ENCODE measurements around the gene MRM2. TPM values are rescaled to one million over a fixed set of nuclear protein-coding genes. Genes with fewer than 3 reads are reported as not detected.
A peak's percentile ranks its signal among the peaks of the same experiment; 100 is the strongest.

The MRM2 gene
- total RNA-seq, 1 experiment from 2014 or later, result 38.9 TPM

- no peak for TF ChIP-seq CREM (CRISPR knock-in tag; IDR thresholded peaks at IDR 0.05)
Observed at GRCh38 chr7:2257651-2258050, 15.6 kb upstream of the MRM2 start (continued).

GRCh38 chr7:2257046-2257551 is 15.1 kb upstream of the MRM2 start:
- Mint-ChIP-seq H3K4me1 (no peaks in the 10 kb centered on the region), H3K36me3 (peaks cover 7% of the 10 kb centered on the region; the same call in 1 of the 2 replicates), H3K27me3 (ENCODE audit: low read depth) (no peaks in the 10 kb centered on the region), H3K9me3 (no peaks in the 10 kb centered on the region), H3K27ac (no peak overlapping the region), H3K4me3 (no peak overlapping the region)
- CTCF ChIA-PET, result interaction anchor here (0.7 kb wide), 2 partner anchors 91 kb away, joined by 3 to 4 read pairs; no protein-coding TSS in a partner anchor
- ATAC-seq, result no peak
- TF ChIP-seq ZNF423 (CRISPR knock-in tag; IDR thresholded peaks at IDR 0.05) (no peak), FOXK1 (CRISPR knock-in tag; IDR thresholded peaks at IDR 0.05) (no peak), HMGA2 (CRISPR knock-in tag; IDR thresholded peaks at IDR 0.05) (no peak), IRF1 (CRISPR knock-in tag; IDR thresholded peaks at IDR 0.05) (no peak), ZNF219 (CRISPR knock-in tag; IDR thresholded peaks at IDR 0.05; ENCODE audit: borderline replicate concordance) (no peak), OVOL2 (CRISPR knock-in tag; IDR thresholded peaks at IDR 0.05; ENCODE audit: borderline replicate concordance) (no peak), AFF4 (CRISPR knock-in tag; IDR thresholded peaks at IDR 0.05; ENCODE audit: borderline replicate concordance) (no peak), GRHL2 (CRISPR knock-in tag; IDR thresholded peaks at IDR 0.05; ENCODE audit: insufficient replicate concordance, severe bottlenecking) (no peak)
- POLR2A ChIA-PET, result interaction anchor here (0.5 to 0.6 kb wide), 2 partner anchors 74 to 90 kb away, joined by 4 read pairs; no protein-coding TSS in a partner anchor
- no peak for DNase-seq (ENCODE audit: low spot score)

GRCh38 chr7:2256306-2257045 is 14.5 kb upstream of the MRM2 start:
- no peak overlapping the region for H3K4me3 Mint-ChIP-seq
- no peak overlapping the region for H3K27ac Mint-ChIP-seq
- H3K9me3 Mint-ChIP-seq, result no peaks in the 10 kb centered on the region
- peaks cover 7% of the 10 kb centered on the region for H3K36me3 Mint-ChIP-seq
- TF ChIP-seq SP1 (CRISPR knock-in tag; conservative IDR thresholded peaks at IDR 0.05), result no peak
- no peaks in the 10 kb centered on the region for H3K4me1 Mint-ChIP-seq
- no peak for ATAC-seq
- DNase-seq (ENCODE audit: low spot score), result no peak
- POLR2A ChIA-PET, result no interaction called here
- H3K27me3 Mint-ChIP-seq (ENCODE audit: low read depth), result no peaks in the 10 kb centered on the region
- CTCF ChIA-PET, result interaction anchor here (0.7 kb wide), 1 partner anchor 92 kb away, joined by 4 read pairs; no protein-coding TSS in a partner anchor

GRCh38 chr7:2255145-2256139 is 13.4 kb upstream of the MRM2 start:
- ChIA-PET POLR2A (no interaction called here), CTCF (interaction anchor here (1.4 kb wide), 1 partner anchor 213 kb away, joined by 3 read pairs; no protein-coding TSS in a partner anchor)
- DNase-seq (ENCODE audit: low spot score), result no peak
- Mint-ChIP-seq H3K36me3 (peaks cover 16% of the 10 kb centered on the region), H3K27ac (peak overlapping the region; percentile 24; the same call in 1 of the 2 replicates), H3K27me3 (ENCODE audit: low read depth) (no peaks in the 10 kb centered on the region), H3K4me1 (no peaks in the 10 kb centered on the region), H3K4me3 (no peak overlapping the region), H3K9me3 (no peaks in the 10 kb centered on the region)
- no peak for ATAC-seq
- TF ChIP-seq ZNF219 (CRISPR knock-in tag; IDR thresholded peaks at IDR 0.05; ENCODE audit: borderline replicate concordance), result no peak
- TF ChIP-seq ZNF396 (CRISPR knock-in tag; IDR thresholded peaks at IDR 0.05; ENCODE audit: borderline replicate concordance), result no peak
- no peak for TF ChIP-seq FOXJ3 (CRISPR knock-in tag; IDR thresholded peaks at IDR 0.05; ENCODE audit: borderline replicate concordance)
- no peak for TF ChIP-seq ZNF263 (CRISPR knock-in tag; IDR thresholded peaks at IDR 0.05; ENCODE audit: low read depth)
- TF ChIP-seq USF2 (CRISPR knock-in tag; IDR thresholded peaks at IDR 0.05), result no peak
- TF ChIP-seq NR3C1 (CRISPR knock-in tag; conservative IDR thresholded peaks at IDR 0.05; ENCODE audit: low read depth), result no peak
- no peak for TF ChIP-seq SOX15 (CRISPR knock-in tag; IDR thresholded peaks at IDR 0.05)
- no peak for TF ChIP-seq FOXK1 (CRISPR knock-in tag; IDR thresholded peaks at IDR 0.05)
- no peak for TF ChIP-seq ATF6 (CRISPR knock-in tag; IDR thresholded peaks at IDR 0.05)

Data from WTC11 (cell line).